Measurements from ENCODE around the gene SHROOM2. TPM values are rescaled to one million over a fixed set of nuclear protein-coding genes. Genes with fewer than 3 reads are reported as not detected.
"Not testable (repeated sequence)": the region's sequence is repeated elsewhere in the genome, so short reads cannot be mapped to it uniquely, and the experiment has no call there.

SHROOM2 gene
- total RNA-seq, 1 donor: not detected

DNA sequence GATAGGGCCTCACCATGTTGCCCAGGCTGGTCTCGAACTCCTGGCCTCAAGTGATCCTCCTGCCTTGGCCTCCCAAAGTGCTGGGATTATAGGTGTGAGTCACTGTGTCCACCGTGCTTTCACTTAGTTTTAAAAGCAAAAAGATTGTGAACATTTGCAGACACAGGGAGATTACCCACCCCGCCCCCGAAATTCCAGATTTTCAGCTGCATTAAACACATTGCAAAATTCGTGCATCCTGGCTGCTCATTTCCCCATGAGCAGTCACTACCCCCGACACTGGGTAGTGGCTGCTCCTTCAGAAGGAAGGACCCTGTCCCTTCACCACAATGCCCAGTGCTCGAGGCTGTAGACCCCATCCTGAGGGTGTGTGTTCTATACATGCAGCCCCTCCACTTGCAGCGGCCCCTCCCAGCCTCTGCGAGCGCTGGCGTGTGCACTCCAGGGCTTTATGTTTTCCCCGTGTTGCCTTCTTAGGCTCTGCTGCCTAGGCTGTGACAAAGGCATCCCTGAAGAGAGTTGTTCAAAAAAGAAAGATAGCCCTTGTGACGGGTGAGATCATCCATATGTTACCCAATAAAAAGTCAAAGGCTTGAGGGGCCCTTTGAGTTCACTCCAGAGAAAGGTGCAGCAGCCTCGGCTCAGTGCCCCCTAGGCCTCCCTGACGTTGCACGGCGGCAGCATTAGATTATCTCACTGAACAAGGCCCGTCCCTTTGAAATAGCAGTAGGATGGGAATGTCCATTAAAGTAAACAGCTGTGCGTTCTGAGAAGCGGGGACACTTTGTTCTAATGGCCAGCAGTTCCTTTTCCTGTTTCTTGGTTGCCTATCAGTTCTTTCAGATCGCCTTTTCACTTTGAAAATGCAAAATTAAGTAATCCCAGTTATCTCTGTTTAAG, 71.6 kb downstream of the SHROOM2 start:
- H3K4me3 ChIP-seq (ENCODE audit: low read depth, low read length): no peak overlapping the region
- TF ChIP-seq CTCF (IDR thresholded peaks at IDR 0.05; ENCODE audit: insufficient read depth, low read length): no peak
- no peak for DNase-seq (ENCODE audit: low read depth)

DNA sequence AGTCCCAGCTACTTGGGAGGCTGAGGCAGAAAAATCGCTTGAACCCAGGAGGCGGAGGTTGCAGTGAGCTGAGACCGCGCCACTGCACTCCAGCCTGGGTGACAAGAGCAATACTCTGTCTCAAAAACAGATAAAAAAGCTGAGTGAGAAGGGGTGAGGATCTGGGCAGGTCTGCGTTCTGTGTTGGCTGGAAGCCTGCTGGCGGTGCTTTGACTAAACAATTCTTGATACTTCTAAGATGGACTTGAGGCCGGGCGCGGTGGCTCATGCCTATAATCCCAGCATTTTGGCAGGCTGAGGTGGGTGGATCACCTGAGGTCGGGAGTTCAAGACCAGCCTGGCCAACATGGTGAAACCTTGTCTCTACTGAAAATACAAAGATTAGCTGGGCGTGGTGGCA, 72.5 kb downstream of the SHROOM2 start:
- H3K4me3 ChIP-seq (ENCODE audit: low read depth, low read length); DNase-seq (ENCODE audit: low read depth): not testable (repeated sequence)

DNA sequence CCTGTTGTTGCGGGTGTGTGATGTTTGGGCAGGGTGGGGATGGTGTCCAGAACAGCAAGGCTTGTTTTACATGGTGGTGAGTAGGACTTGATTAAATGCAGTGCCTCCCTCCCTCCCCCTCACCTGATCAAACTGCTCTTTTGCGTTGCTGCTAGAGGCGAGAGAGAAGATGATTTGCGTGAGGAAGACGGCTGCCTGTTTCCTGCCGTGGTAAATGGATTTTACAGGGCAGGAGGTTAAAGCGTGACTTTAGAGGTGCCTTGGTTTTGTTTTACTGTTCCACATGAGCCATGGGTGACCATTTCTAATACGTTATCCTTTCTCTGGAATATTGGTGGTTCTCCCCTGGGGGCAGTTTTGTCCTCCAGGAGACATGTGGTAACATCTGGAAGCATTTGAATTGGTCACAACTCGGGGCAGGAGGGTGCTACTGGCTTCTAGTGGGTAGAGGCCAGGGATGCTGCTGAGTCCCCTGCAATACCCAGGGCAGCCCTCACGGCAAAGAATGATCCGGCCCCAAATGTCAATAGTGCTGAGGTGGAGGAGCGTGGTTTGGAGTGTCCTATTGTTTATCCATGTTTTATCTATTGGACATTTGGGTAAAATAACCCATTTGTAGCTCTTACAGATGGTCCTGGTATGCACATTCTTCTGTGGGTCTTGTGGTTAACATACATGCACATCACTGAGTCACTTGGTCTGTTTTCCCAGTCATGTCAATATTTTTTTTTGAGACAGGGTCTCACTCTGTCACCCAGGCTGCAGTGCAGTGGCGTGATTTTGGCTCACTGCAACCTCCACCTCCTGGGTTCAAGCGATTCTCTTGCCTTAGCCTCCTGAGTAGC, 73.7 kb downstream of the SHROOM2 start:
- H3K4me3 ChIP-seq (ENCODE audit: low read depth, low read length): no peak overlapping the region
- no peak for TF ChIP-seq CTCF (IDR thresholded peaks at IDR 0.05; ENCODE audit: insufficient read depth, low read length)
- no peak for DNase-seq (ENCODE audit: low read depth)

DNA sequence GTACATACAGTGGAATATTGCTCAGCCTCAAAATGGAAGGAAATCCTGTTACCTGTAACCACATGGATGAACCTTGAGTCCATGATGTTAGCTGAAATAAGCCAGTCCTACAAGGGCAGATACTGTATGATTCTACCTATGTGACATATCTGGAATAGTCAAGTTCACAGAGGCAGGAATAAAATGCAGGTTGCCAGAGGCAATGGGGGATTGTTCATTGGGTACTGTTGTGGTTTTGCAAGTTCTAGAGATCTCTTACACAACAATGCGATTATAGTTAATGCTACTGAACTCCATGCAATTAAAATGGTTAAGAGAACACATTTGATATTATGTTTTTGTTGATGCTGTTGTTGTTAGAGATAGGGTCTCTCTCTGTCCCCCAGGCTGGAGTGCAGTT, 74.6 kb downstream of the SHROOM2 start:
- no peak overlapping the region for H3K4me3 ChIP-seq (ENCODE audit: low read depth, low read length)
- TF ChIP-seq CTCF (IDR thresholded peaks at IDR 0.05; ENCODE audit: insufficient read depth, low read length): no peak
- no peak for DNase-seq (ENCODE audit: low read depth)

- no peak for TF ChIP-seq CTCF (IDR thresholded peaks at IDR 0.05; ENCODE audit: insufficient read depth, low read length)
- H3K4me3 ChIP-seq (ENCODE audit: low read depth, low read length): no peak overlapping the region
- no peak for DNase-seq (ENCODE audit: low read depth)
These were observed 75.5 kb downstream of the SHROOM2 start for GRCh38 chrX:9861711-9862110.

DNA sequence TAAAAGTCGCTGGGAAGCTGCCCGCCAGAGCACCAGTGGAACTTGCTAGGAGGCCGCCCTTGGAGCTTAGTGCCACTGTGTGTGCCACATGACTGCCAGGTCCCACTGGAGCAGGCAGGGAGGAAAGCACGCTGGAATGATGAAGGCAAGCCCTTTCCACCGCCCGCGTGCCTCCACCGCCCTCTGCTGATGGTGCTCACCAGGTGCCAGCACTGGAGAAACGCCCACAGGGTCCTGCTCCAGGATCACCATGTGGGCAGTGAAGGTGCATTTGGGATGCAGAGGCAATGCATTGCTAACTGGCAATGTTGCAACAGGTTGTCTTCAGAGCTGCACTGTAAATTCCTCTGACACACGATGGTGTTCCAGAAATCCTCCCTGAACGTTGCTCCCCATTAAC, 76.3 kb downstream of the SHROOM2 start:
- TF ChIP-seq CTCF (IDR thresholded peaks at IDR 0.05; ENCODE audit: insufficient read depth, low read length): no peak
- no peak for DNase-seq (ENCODE audit: low read depth)

GRCh38 chrX:9862953-9863352, 76.7 kb downstream of the SHROOM2 start:
- H3K4me3 ChIP-seq (ENCODE audit: low read depth, low read length): no peak overlapping the region
- TF ChIP-seq CTCF (IDR thresholded peaks at IDR 0.05; ENCODE audit: insufficient read depth, low read length): no peak

More for the DNA sequence above, 76.3 kb downstream of the SHROOM2 start:
- no peak overlapping the region for H3K4me3 ChIP-seq (ENCODE audit: low read depth, low read length)

More at GRCh38 chrX:9862953-9863352, 76.7 kb downstream of the SHROOM2 start:
- DNase-seq (ENCODE audit: low read depth): no peak

Data from fibroblast of the aortic adventitia (primary cell).